ENCODE measurements around the gene MEIS2.

DNA sequence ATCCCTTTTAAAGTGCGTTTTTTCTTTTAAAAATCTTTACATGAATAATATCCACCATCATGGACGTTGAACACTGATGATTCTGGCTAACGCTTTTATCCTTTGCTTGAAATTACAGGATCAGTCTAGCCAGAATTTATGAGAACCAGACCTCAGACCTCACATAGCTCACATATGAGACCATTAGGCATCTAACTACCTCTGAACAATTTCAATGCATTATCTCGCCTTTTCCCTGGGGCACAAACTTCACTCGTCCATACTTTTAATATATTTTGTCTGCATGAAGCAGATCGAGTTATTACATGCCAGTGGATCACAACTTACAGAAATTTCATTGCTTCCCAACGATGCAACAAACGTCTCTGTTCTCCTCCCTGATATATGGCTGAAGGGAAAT is 105.6 kb downstream of the MEIS2 start:
- TF ChIP-seq EP300 (IDR thresholded peaks at IDR 0.05), result no peak
- TF ChIP-seq, protein P1, sequence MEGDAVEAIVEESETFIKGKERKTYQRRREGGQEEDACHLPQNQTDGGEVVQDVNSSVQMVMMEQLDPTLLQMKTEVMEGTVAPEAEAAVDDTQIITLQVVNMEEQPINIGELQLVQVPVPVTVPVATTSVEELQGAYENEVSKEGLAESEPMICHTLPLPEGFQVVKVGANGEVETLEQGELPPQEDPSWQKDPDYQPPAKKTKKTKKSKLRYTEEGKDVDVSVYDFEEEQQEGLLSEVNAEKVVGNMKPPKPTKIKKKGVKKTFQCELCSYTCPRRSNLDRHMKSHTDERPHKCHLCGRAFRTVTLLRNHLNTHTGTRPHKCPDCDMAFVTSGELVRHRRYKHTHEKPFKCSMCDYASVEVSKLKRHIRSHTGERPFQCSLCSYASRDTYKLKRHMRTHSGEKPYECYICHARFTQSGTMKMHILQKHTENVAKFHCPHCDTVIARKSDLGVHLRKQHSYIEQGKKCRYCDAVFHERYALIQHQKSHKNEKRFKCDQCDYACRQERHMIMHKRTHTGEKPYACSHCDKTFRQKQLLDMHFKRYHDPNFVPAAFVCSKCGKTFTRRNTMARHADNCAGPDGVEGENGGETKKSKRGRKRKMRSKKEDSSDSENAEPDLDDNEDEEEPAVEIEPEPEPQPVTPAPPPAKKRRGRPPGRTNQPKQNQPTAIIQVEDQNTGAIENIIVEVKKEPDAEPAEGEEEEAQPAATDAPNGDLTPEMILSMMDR (IDR thresholded peaks at IDR 0.05), result no peak
